ENCODE measurements around the gene VPS33A. TPM values are rescaled to one million over a fixed set of nuclear protein-coding genes. Genes with fewer than 3 reads are reported as not detected.
A peak's percentile ranks its signal among the peaks of the same experiment; 100 is the strongest.

VPS33A gene
- total RNA-seq, 1 donor from 2014 or later = 22.2 TPM

GRCh38 chr12:122283680-122284079, 17.4 kb upstream of the VPS33A start:
- no peak for TF ChIP-seq CTCF (IDR thresholded peaks at IDR 0.05)
- Mint-ChIP-seq H3K27me3 (ENCODE audit: unreplicated experiment) (no peaks in the 10 kb centered on the region), H3K4me1 (ENCODE audit: unreplicated experiment) (peaks cover 18% of the 10 kb centered on the region), H3K9me3 (ENCODE audit: unreplicated experiment) (no peaks in the 10 kb centered on the region), H3K36me3 (ENCODE audit: unreplicated experiment) (peaks cover 32% of the 10 kb centered on the region), H3K27ac (ENCODE audit: unreplicated experiment) (peak overlapping the region; percentile 14), H3K4me3 (ENCODE audit: unreplicated experiment) (no peak overlapping the region)
- DNase-seq (ENCODE audit: extremely low spot score, unreplicated experiment) = no peak

GRCh38 chr12:122282061-122282460, 15.8 kb upstream of the VPS33A start:
- Mint-ChIP-seq H3K27ac (ENCODE audit: unreplicated experiment) (peak overlapping the region; percentile 85), H3K4me1 (ENCODE audit: unreplicated experiment) (peaks cover 18% of the 10 kb centered on the region), H3K9me3 (ENCODE audit: unreplicated experiment) (no peaks in the 10 kb centered on the region), H3K36me3 (ENCODE audit: unreplicated experiment) (peaks cover 36% of the 10 kb centered on the region), H3K4me3 (ENCODE audit: unreplicated experiment) (no peak overlapping the region), H3K27me3 (ENCODE audit: unreplicated experiment) (no peaks in the 10 kb centered on the region)
- TF ChIP-seq CTCF (IDR thresholded peaks at IDR 0.05) = no peak
- no peak for DNase-seq (ENCODE audit: extremely low spot score, unreplicated experiment)

GRCh38 chr12:122276242-122276641, 9.9 kb upstream of the VPS33A start:
- Mint-ChIP-seq H3K27me3 (ENCODE audit: unreplicated experiment) (no peaks in the 10 kb centered on the region), H3K9me3 (ENCODE audit: unreplicated experiment) (no peaks in the 10 kb centered on the region), H3K4me1 (ENCODE audit: unreplicated experiment) (no peaks in the 10 kb centered on the region), H3K36me3 (ENCODE audit: unreplicated experiment) (peaks cover 47% of the 10 kb centered on the region), H3K27ac (ENCODE audit: unreplicated experiment) (no peak overlapping the region), H3K4me3 (ENCODE audit: unreplicated experiment) (no peak overlapping the region)
- DNase-seq (ENCODE audit: extremely low spot score, unreplicated experiment) = no peak
- TF ChIP-seq CTCF (IDR thresholded peaks at IDR 0.05) = no peak

- no peaks in the 10 kb centered on the region for H3K4me1 Mint-ChIP-seq (ENCODE audit: unreplicated experiment)
- H3K27ac Mint-ChIP-seq (ENCODE audit: unreplicated experiment) = no peak overlapping the region
Measured at GRCh38 chr12:122275459-122275858, 9.2 kb upstream of the VPS33A start.

GRCh38 chr12:122265886-122266229, 436 bp downstream of the VPS33A start:
- H3K36me3 Mint-ChIP-seq (ENCODE audit: unreplicated experiment) = peaks cover 17% of the 10 kb centered on the region
- H3K27ac Mint-ChIP-seq (ENCODE audit: unreplicated experiment) = peak overlapping the region; percentile 97
- no peak for DNase-seq (ENCODE audit: extremely low spot score, unreplicated experiment)
- H3K27me3 Mint-ChIP-seq (ENCODE audit: unreplicated experiment) = no peaks in the 10 kb centered on the region
- no peaks in the 10 kb centered on the region for H3K9me3 Mint-ChIP-seq (ENCODE audit: unreplicated experiment)
- H3K4me3 Mint-ChIP-seq (ENCODE audit: unreplicated experiment) = peak overlapping the region; percentile 94
- no peak for TF ChIP-seq CTCF (IDR thresholded peaks at IDR 0.05)
- peaks cover 19% of the 10 kb centered on the region for H3K4me1 Mint-ChIP-seq (ENCODE audit: unreplicated experiment)

More at GRCh38 chr12:122275459-122275858, 9.2 kb upstream of the VPS33A start:
- Mint-ChIP-seq H3K9me3 (ENCODE audit: unreplicated experiment) (no peaks in the 10 kb centered on the region), H3K27me3 (ENCODE audit: unreplicated experiment) (no peaks in the 10 kb centered on the region), H3K4me3 (ENCODE audit: unreplicated experiment) (no peak overlapping the region), H3K36me3 (ENCODE audit: unreplicated experiment) (peaks cover 44% of the 10 kb centered on the region)
- TF ChIP-seq CTCF (IDR thresholded peaks at IDR 0.05) = no peak
- no peak for DNase-seq (ENCODE audit: extremely low spot score, unreplicated experiment)

Measured in osteocyte (in vitro differentiated cells).